Measurements from ENCODE around the gene TMEM129.

TMEM129 gene, protein sequence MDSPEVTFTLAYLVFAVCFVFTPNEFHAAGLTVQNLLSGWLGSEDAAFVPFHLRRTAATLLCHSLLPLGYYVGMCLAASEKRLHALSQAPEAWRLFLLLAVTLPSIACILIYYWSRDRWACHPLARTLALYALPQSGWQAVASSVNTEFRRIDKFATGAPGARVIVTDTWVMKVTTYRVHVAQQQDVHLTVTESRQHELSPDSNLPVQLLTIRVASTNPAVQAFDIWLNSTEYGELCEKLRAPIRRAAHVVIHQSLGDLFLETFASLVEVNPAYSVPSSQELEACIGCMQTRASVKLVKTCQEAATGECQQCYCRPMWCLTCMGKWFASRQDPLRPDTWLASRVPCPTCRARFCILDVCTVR
- total RNA-seq = 22.1 to 29.7 (median 24.5) reads per million in 3 donors

DNA sequence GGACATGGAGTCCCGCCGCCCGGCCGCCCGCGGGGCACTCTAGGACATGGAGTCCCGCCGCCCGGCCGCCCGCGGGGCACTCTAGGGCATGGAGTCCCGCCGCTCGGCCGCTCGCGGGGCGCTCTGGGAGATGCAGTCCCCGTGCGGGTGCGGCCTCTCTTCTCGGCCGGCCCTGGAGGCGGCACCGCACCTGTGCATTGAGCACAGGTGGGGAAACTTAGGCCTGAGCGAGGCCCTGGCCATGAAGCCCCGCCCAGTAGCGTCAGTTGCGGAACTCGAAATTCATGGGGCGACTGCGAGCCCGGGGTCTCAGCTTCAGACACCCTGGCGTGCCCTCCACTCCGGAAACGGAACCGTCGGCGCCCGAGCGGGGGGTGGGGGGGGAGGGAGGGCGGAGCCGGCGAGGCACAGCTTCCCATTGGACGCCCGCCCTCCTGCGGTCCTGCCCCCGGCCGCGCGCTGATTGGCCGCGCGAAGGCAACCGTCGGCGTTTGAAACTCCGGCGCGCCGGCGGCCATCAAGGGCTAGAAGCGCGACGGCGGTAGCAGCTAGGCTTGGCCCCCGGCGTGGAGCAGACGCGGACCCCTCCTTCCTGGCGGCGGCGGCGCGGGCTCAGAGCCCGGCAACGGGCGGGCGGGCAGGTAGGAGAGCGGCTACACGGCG is at the start of gene TMEM129, which contains the start of gene TACC3:
TSS of gene TMEM129 (minus strand) at position 321 of the 663 bp plus-strand sequence. CDS start 486 bp downstream, outside the sequence.
TSS of gene TACC3 (plus strand) at position 519 of the 663 bp plus-strand sequence. CDS start 1,901 bp downstream, outside the sequence.
- DNase-seq = peak; percentile 95 to 96 (median 95)
- Histone ChIP-seq H3K27me3 (replicated peaks; ENCODE audit: control insufficient read depth, insufficient read depth, low read length, poor library complexity, severe bottlenecking) (no peaks in the 10 kb centered on the region), H3K9me3 (ENCODE audit: control insufficient read depth, low read length) (no peaks in the 10 kb centered on the region), H3K36me3 (ENCODE audit: control insufficient read depth, insufficient read depth, low read length) (peaks cover 14% of the 10 kb centered on the region), H3K4me3 (ENCODE audit: insufficient read depth, low read depth, low read length, poor library complexity, severe bottlenecking) (peak within 1 kb of the TSS; percentile 56), H3K4me1 (ENCODE audit: control insufficient read depth, insufficient read depth, low read length, poor library complexity, severe bottlenecking) (peaks cover 43% of the 10 kb centered on the region), H3K27ac (ENCODE audit: insufficient read depth, low read length, poor library complexity, severe bottlenecking) (peak within 1 kb of the TSS; percentile 76)

DNA sequence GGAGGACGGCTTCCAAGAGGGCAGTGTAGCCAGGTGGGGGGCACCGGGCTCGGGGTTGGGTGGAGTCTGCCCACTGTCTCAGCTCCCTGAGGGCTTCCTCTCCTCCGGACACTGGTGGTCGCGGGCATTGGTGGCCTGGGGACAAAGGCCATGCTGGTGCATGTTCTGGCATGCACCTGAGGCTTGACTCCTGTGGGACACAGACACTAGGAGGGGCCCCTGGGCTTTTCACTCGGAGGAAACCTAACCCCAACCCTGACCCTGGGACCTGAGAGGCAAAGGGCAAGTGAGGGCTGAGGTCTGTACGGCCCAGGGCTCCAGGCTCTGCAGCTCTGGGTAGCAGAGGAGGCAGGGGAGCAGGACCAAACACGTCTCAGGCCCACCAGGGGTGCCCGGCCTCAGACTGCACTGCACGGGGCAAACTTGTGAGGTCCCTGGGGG is 49.7 kb upstream of the TMEM129 start:
- Histone ChIP-seq H3K36me3 (ENCODE audit: control insufficient read depth, insufficient read depth, low read length) (no peaks in the 10 kb centered on the region), H3K27me3 (replicated peaks; ENCODE audit: control insufficient read depth, insufficient read depth, low read length, poor library complexity, severe bottlenecking) (peaks cover 12% of the 10 kb centered on the region), H3K9me3 (ENCODE audit: control insufficient read depth, low read length) (no peaks in the 10 kb centered on the region), H3K4me1 (ENCODE audit: control insufficient read depth, insufficient read depth, low read length, poor library complexity, severe bottlenecking) (no peaks in the 10 kb centered on the region), H3K27ac (ENCODE audit: insufficient read depth, low read length, poor library complexity, severe bottlenecking) (no peak overlapping the region), H3K4me3 (ENCODE audit: insufficient read depth, low read depth, low read length, poor library complexity, severe bottlenecking) (no peak overlapping the region)
- no peak for DNase-seq

DNA sequence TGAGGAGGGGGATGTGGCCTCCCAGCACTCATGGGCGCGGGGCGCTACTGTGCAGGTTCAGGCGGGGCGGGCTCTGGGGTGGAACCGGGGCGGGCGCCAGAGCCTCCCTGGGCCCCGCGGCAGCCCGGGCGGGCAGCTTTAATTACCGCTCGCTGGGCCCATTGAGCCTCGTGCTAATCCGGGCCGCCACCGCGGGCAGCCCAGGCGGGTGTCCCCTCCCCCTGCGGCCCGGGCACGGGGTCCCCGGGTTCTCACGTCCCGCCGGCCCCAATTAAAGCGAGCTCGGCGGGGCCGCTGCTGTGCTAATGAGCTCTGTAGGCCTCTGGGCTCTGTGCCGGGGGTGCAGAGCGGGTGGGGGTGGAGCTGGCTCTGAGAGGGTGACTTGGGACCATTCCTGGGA is 49.1 kb upstream of the TMEM129 start:
- Histone ChIP-seq H3K9me3 (ENCODE audit: control insufficient read depth, low read length) (no peaks in the 10 kb centered on the region), H3K4me1 (ENCODE audit: control insufficient read depth, insufficient read depth, low read length, poor library complexity, severe bottlenecking) (no peaks in the 10 kb centered on the region), H3K4me3 (ENCODE audit: insufficient read depth, low read depth, low read length, poor library complexity, severe bottlenecking) (no peak overlapping the region), H3K27ac (ENCODE audit: insufficient read depth, low read length, poor library complexity, severe bottlenecking) (no peak overlapping the region), H3K27me3 (replicated peaks; ENCODE audit: control insufficient read depth, insufficient read depth, low read length, poor library complexity, severe bottlenecking) (peaks cover 12% of the 10 kb centered on the region), H3K36me3 (ENCODE audit: control insufficient read depth, insufficient read depth, low read length) (no peaks in the 10 kb centered on the region)
- DNase-seq = no peak

DNA sequence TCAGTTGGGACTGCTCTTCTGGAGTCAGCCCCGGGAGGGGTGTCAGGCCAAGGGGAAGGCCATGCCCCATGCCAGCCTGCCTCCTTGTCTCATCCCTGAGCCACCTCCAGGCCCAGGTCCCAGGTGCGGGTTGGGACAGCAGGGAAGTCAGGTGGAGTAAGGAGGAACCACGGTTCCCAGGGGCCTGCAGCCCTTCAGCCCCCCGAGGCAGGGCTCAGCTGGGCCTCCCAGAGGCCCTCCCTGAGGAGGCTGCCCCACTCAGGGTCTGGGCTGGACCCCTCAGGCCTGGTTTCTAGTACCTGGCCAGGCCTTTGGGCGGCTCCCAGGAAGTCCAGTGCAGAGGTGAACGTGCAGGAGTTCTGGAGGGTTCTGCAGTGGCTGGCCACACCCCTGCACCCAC is 48.6 kb upstream of the TMEM129 start:
- Histone ChIP-seq H3K27me3 (replicated peaks; ENCODE audit: control insufficient read depth, insufficient read depth, low read length, poor library complexity, severe bottlenecking) (peaks cover 12% of the 10 kb centered on the region), H3K9me3 (ENCODE audit: control insufficient read depth, low read length) (no peaks in the 10 kb centered on the region), H3K27ac (ENCODE audit: insufficient read depth, low read length, poor library complexity, severe bottlenecking) (no peak overlapping the region), H3K36me3 (ENCODE audit: control insufficient read depth, insufficient read depth, low read length) (no peaks in the 10 kb centered on the region), H3K4me3 (ENCODE audit: insufficient read depth, low read depth, low read length, poor library complexity, severe bottlenecking) (no peak overlapping the region), H3K4me1 (ENCODE audit: control insufficient read depth, insufficient read depth, low read length, poor library complexity, severe bottlenecking) (no peaks in the 10 kb centered on the region)
- DNase-seq = no peak

DNA sequence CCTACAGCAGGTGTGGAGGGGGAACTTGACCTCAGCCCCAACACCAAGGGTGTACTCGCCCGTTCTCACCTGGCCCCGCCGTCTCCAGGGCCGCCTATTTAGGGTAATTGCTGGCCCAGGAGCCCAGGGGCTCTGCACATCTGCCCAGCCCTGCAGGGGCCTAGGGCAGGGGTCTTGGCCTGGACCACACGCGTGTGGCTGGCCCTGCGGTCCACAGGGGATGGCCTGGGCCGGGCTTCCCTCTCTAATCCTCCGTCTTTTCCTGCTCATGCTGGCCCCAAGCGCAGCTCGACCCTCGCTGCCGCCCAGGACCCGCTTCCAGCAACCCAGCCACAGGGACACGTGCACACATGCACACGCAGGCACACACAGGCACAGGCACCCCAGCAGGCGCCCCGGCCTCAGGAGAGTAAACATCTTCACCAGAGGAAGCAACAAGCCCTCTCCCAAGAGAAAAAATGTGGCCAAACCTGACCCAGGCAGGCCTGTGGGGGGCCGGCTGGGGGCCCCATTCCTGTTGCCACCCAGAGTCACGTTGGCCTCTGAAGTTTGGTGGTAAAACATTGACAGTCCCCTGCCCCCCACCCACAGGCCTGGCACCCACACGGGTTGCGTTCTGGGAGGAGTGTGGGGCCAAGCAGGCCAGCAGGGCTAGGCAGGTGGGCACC is 47.4 kb upstream of the TMEM129 start:
- peaks cover 12% of the 10 kb centered on the region for H3K27me3 ChIP-seq (replicated peaks; ENCODE audit: control insufficient read depth, insufficient read depth, low read length, poor library complexity, severe bottlenecking)
- H3K4me1 ChIP-seq (ENCODE audit: control insufficient read depth, insufficient read depth, low read length, poor library complexity, severe bottlenecking) = no peaks in the 10 kb centered on the region
- H3K4me3 ChIP-seq (ENCODE audit: insufficient read depth, low read depth, low read length, poor library complexity, severe bottlenecking) = no peak overlapping the region
- H3K36me3 ChIP-seq (ENCODE audit: control insufficient read depth, insufficient read depth, low read length) = no peaks in the 10 kb centered on the region
- H3K27ac ChIP-seq (ENCODE audit: insufficient read depth, low read length, poor library complexity, severe bottlenecking) = no peak overlapping the region
- DNase-seq = no peak
- H3K9me3 ChIP-seq (ENCODE audit: control insufficient read depth, low read length) = no peaks in the 10 kb centered on the region

DNA sequence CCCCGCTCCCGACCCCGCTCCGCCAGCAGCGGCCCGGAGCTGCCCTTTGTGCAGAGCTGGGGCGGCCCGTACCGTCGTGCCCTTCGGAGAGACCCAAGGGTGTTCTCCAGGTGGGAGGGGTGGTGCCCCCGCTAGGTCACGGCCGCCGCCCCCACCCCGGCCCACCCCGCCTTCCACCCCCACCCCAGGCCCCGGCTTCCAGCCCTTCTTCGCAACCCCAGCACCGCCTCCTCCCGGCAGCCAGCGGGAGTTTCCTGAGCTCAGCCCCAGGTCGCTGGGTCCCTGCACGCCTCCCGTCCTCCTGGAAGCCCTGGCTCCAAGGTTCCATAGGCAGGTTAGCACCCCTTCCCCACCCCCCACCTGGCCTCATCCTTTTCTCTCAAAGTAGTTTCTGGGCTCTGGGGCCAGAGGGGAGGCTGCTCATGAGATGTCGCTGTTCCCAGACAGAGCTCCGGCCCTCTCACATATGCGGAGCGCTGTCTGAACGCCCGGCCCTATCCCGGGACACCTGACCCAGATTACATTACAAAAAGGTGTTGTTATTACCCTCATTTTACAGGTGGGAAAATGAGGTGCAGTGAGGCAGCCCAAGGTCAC is 46.7 kb upstream of the TMEM129 start:
- no peak for DNase-seq
- Histone ChIP-seq H3K4me3 (ENCODE audit: insufficient read depth, low read depth, low read length, poor library complexity, severe bottlenecking) (no peak overlapping the region), H3K9me3 (ENCODE audit: control insufficient read depth, low read length) (no peaks in the 10 kb centered on the region)

DNA sequence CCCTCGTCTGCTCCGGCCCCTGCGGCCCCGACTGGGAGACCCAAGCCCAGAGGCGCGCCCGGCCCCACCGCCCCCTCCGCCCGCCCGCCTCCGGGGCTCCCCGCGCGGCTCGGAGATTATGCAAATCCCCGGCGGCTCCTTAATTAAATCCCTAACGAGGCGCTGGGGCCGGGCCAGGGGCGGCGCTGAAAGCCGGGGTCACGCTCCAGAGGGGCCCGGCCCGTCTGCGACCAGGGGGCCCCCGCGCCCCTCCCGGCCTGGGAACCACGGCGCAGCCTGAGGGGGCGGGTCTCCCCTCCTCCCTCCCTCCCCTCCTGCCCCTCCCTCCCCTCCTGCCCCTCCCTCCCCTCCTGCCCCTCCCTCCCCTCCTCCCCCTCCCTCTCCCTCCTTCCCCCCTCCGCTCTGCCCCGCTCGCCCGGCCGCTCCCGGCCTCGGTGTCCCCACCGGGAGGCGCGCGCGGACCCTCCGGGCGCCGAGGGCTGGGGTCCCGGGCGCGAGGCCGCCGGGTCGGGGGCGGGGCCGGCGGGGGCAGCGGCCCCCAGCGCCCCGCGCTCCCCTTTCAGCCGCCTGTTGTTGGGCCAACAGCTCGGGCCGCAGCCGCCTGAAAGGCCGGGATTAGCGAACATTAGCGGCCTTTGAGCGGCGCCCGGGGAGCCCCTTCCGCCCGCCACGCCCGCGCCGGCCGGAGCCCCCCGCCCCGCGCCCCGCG is 46.1 kb upstream of the TMEM129 start:
- Histone ChIP-seq H3K9me3 (ENCODE audit: control insufficient read depth, low read length) (no peaks in the 10 kb centered on the region), H3K4me1 (ENCODE audit: control insufficient read depth, insufficient read depth, low read length, poor library complexity, severe bottlenecking) (no peaks in the 10 kb centered on the region), H3K4me3 (ENCODE audit: insufficient read depth, low read depth, low read length, poor library complexity, severe bottlenecking) (no peak overlapping the region), H3K27ac (ENCODE audit: insufficient read depth, low read length, poor library complexity, severe bottlenecking) (no peak overlapping the region), H3K36me3 (ENCODE audit: control insufficient read depth, insufficient read depth, low read length) (no peaks in the 10 kb centered on the region), H3K27me3 (replicated peaks; ENCODE audit: control insufficient read depth, insufficient read depth, low read length, poor library complexity, severe bottlenecking) (peaks cover 12% of the 10 kb centered on the region)
- no peak for DNase-seq

More for the DNA sequence above, 46.7 kb upstream of the TMEM129 start:
- no peaks in the 10 kb centered on the region for H3K36me3 ChIP-seq (ENCODE audit: control insufficient read depth, insufficient read depth, low read length)
- H3K27ac ChIP-seq (ENCODE audit: insufficient read depth, low read length, poor library complexity, severe bottlenecking) = no peak overlapping the region
- H3K27me3 ChIP-seq (replicated peaks; ENCODE audit: control insufficient read depth, insufficient read depth, low read length, poor library complexity, severe bottlenecking) = peaks cover 12% of the 10 kb centered on the region
- H3K4me1 ChIP-seq (ENCODE audit: control insufficient read depth, insufficient read depth, low read length, poor library complexity, severe bottlenecking) = no peaks in the 10 kb centered on the region

DNA sequence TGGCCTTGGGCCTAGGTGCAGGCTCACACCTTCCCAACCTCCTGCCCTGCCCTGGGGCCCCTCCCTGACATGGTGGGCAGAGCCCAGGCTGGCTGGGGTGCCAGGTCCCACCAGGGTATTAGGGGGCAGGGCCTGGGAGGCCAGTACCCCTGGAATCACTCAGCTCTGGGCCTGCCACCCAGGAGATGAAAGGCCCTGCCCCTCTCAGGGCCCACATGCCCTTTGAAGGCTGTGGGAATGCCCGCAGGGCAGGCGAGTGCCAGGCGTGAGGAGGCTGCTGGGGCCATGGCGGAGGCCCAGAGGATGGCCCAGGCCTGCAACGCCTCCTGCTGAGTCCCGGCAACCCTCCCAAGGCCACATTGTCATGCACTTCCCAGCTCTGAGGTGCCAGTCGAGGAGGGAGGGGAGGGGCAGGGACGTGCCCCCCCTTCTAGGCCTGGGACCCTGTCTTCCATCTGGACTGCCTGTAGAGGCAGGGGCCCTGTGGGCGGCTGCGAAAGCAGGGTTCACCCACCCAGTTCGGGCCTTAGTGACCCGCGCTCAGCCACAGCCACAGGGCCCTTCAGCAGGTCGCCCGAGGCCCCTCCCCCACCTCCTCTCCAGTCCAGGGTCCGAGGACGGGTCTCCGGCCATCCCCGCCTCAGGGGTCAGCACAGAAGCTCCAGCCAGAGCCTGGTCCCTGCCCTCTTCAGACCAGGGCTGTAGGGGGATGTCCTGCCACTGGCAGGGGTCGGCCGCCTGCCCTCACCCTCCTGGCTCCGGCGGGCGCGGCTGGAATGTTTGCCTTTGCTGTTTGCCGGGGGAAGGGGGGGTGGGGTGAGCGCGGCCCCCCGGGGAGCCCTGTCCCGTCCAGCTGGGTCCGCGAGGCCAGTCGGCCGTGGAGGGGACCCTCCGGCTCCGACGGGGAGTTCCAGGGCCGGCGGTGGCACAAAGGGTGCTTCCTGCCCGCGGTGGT is 45.3 kb upstream of the TMEM129 start:
- H3K27ac ChIP-seq (ENCODE audit: insufficient read depth, low read length, poor library complexity, severe bottlenecking) = no peak overlapping the region
- no peaks in the 10 kb centered on the region for H3K36me3 ChIP-seq (ENCODE audit: control insufficient read depth, insufficient read depth, low read length)
- H3K9me3 ChIP-seq (ENCODE audit: control insufficient read depth, low read length) = no peaks in the 10 kb centered on the region
- H3K4me1 ChIP-seq (ENCODE audit: control insufficient read depth, insufficient read depth, low read length, poor library complexity, severe bottlenecking) = no peaks in the 10 kb centered on the region
- no peak overlapping the region for H3K4me3 ChIP-seq (ENCODE audit: insufficient read depth, low read depth, low read length, poor library complexity, severe bottlenecking)
- H3K27me3 ChIP-seq (replicated peaks; ENCODE audit: control insufficient read depth, insufficient read depth, low read length, poor library complexity, severe bottlenecking) = peaks cover 12% of the 10 kb centered on the region
- DNase-seq = no peak

Measured in effector memory CD4-positive, alpha-beta T cell (primary cell).